ENCODE data around the gene INSL3. TPM values are rescaled to one million over a fixed set of nuclear protein-coding genes. Genes with fewer than 3 reads are reported as not detected.

The INSL3 gene
- total RNA-seq = 0.44 TPM in 1 of 2 replicates, not detected in the other

GRCh38 chr19:17821190-17821589, at the start of gene INSL3:
TSS of gene INSL3 (minus strand) at chr19:17821519. CDS start at chr19:17821506, 13 bp downstream.

GRCh38 chr19:17859533-17860330, 38.4 kb upstream of the INSL3 start, which contains the start of gene RPL18A:
TSS of gene RPL18A (plus strand) at chr19:17859910. CDS start at chr19:17859957, 47 bp downstream.

GRCh38 chr19:17847538-17848366, 26.4 kb upstream of the INSL3 start, which contains the start of gene JAK3:
TSS of gene JAK3 (minus strand) at chr19:17847982. CDS start at chr19:17844417, 3,565 bp downstream.

GRCh38 chr19:17794731-17795494, 26.4 kb downstream of the INSL3 start, which contains the start of gene B3GNT3:
TSS of gene B3GNT3 (plus strand) at chr19:17795138. CDS start at chr19:17807808, 12,670 bp downstream.

Other genes with a start within 250 kb of the INSL3 start
- gene UNC13A, start 133.2 kb downstream of the INSL3 start, total RNA-seq = under 0.01 and 0.54 TPM in 2 replicates
- gene MAP1S, start 102.0 kb downstream of the INSL3 start, total RNA-seq = 38.8 and 53.1 TPM in 2 replicates
- 0.87 and 3.3 TPM in 2 replicates for gene FCHO1, start 70.0 kb downstream of the INSL3 start, total RNA-seq
- gene B3GNT3, start 26.4 kb downstream of the INSL3 start, total RNA-seq = 0.05 and 0.13 TPM in 2 replicates
- 4.7 and 5.9 TPM in 2 replicates for gene JAK3, start 26.5 kb upstream of the INSL3 start, total RNA-seq
- gene RPL18A, start 38.4 kb upstream of the INSL3 start, total RNA-seq = 1,320 and 1,512 TPM in 2 replicates
- gene SLC5A5, start 50.4 kb upstream of the INSL3 start, total RNA-seq = not detected in 2 replicates
- gene CCDC124, start 111.5 kb upstream of the INSL3 start, total RNA-seq = 111 and 120 TPM in 2 replicates
- gene KCNN1, start 145.6 kb upstream of the INSL3 start, total RNA-seq = not detected in 2 replicates
- 10.9 and 27.0 TPM in 2 replicates for gene ARRDC2, start 186.7 kb upstream of the INSL3 start, total RNA-seq